Karpas-422 (cell line): ENCODE results near the gene EVA1A. TPM values are rescaled to one million over a fixed set of nuclear protein-coding genes. Genes with fewer than 3 reads are reported as not detected.

Experiments
- DNase-seq: peaks from one replicate; pipeline ENCODE4 v3.0.0-alpha.2; 2015
- H2AFZ ChIP-seq: fragments of 200-600 bp; sonication (generic); 2 replicates; pipeline ENCODE4 v1.6.1; 2014; ENCODE audit warnings: antibody characterized with exemption, low read length, mixed read lengths
- H3K27ac ChIP-seq: fragments of 200-600 bp; sonication (generic); 2 replicates; pipeline ENCODE4 v1.5.1; 2014; ENCODE audit warnings: mild to moderate bottlenecking, low read length, moderate library complexity
- H3K27me3 ChIP-seq: fragments of 200-600 bp; sonication (generic); 2 replicates; pipeline ENCODE4 v1.6.1; 2014; ENCODE audit warnings: low read length, mixed read lengths
- H3K36me3 ChIP-seq: fragments of 200-600 bp; sonication (generic); 2 replicates; pipeline ENCODE4 v1.6.1; 2014; ENCODE audit warnings: low read length, mixed read lengths; ENCODE audit not compliant: insufficient read depth
- H3K4me1 ChIP-seq: fragments of 200-600 bp; sonication (generic); 2 replicates; pipeline ENCODE4 v1.6.1; 2014; ENCODE audit warnings: mild to moderate bottlenecking, low read length, mixed read lengths
- H3K4me2 ChIP-seq: fragments of 200-600 bp; sonication (generic); 2 replicates; pipeline ENCODE4 v1.6.1; 2014; ENCODE audit warnings: low read length, low read depth, mild to moderate bottlenecking; ENCODE audit not compliant: poor library complexity, severe bottlenecking
- H3K4me3 ChIP-seq: fragments of 200-600 bp; sonication (generic); 2 replicates; pipeline ENCODE4 v1.5.1; 2014; ENCODE audit warnings: mild to moderate bottlenecking, antibody characterized with exemption, low read length, mixed read lengths
- H3K79me2 ChIP-seq: fragments of 200-600 bp; sonication (generic); 2 replicates; pipeline ENCODE4 v1.6.1; 2014; ENCODE audit warnings: mild to moderate bottlenecking, low read length, mixed read lengths
- H3K9ac ChIP-seq: fragments of 200-600 bp; sonication (generic); 2 replicates; pipeline ENCODE4 v1.6.0; 2014; ENCODE audit warnings: low read length
- H3K9me2 ChIP-seq: fragments of 200-600 bp; sonication (generic), shearing (Covaris generic); replicated peaks from 2 replicates; pipeline ENCODE4 v1.6.0; 2014; ENCODE audit warnings: mild to moderate bottlenecking, low read length, moderate library complexity; ENCODE audit not compliant: insufficient read depth
- H3K9me3 ChIP-seq: fragments of 300-700, 200-600 bp; sonication (generic); 2 replicates; pipeline ENCODE4 v1.6.1; 2014; ENCODE audit warnings: low read length, mixed read lengths
- H4K20me1 ChIP-seq: fragments of 200-600 bp; sonication (generic); 2 replicates; pipeline ENCODE4 v1.6.1; 2014; ENCODE audit warnings: mild to moderate bottlenecking, antibody characterized with exemption, low read length, low read depth; ENCODE audit not compliant: insufficient read depth
- small RNA-seq: library from RNA; depleted of rRNA; stranded (forward); fragments of <200 nt; gene quantifications from one replicate; pipeline ENCODE3, GENCODE V24; 2014
- total RNA-seq: library from RNA; depleted of rRNA; stranded (reverse); fragments of >200 nt; shearing (Covaris generic); gene quantifications from 2 replicates; pipeline ENCODE4 v1.2.3, GENCODE V29; 2014; ENCODE audit warnings: low replicate concordance; rRNA removed

EVA1A gene
- total RNA-seq, 1 experiment from 2014 or later: not detected

GRCh38 chr2:75450068-75450467, 110.7 kb downstream of the EVA1A start:
- no peaks in the 10 kb centered on the region for H3K9me2 ChIP-seq
- H3K4me1 ChIP-seq: peaks cover 25% of the 10 kb centered on the region
- no peaks in the 10 kb centered on the region for H3K79me2 ChIP-seq
- H3K27me3 ChIP-seq: no peaks in the 10 kb centered on the region
- no peak overlapping the region for H3K4me2 ChIP-seq
- no peak overlapping the region for H3K4me3 ChIP-seq
- H4K20me1 ChIP-seq: no peaks in the 10 kb centered on the region
- no peak for DNase-seq
- H3K9me3 ChIP-seq: no peaks in the 10 kb centered on the region
- H3K27ac ChIP-seq: no peak overlapping the region
- no peak overlapping the region for H2AFZ ChIP-seq
- no peaks in the 10 kb centered on the region for H3K36me3 ChIP-seq
- H3K9ac ChIP-seq: no peak overlapping the region

- peaks cover 10% of the 10 kb centered on the region for H3K4me1 ChIP-seq
- peak overlapping the region; percentile 30 for H3K4me2 ChIP-seq
- H2AFZ ChIP-seq: no peak overlapping the region
- H3K27ac ChIP-seq: no peak overlapping the region
- no peaks in the 10 kb centered on the region for H4K20me1 ChIP-seq
- no peak overlapping the region for H3K9ac ChIP-seq
- no peaks in the 10 kb centered on the region for H3K79me2 ChIP-seq
- no peaks in the 10 kb centered on the region for H3K36me3 ChIP-seq
- no peaks in the 10 kb centered on the region for H3K9me2 ChIP-seq
- no peak for DNase-seq
- no peaks in the 10 kb centered on the region for H3K9me3 ChIP-seq
- no peak overlapping the region for H3K4me3 ChIP-seq
- H3K27me3 ChIP-seq: no peaks in the 10 kb centered on the region
Observed at GRCh38 chr2:75447176-75447575, 113.6 kb downstream of the EVA1A start.

Small RNA genes lying within 50 kb of the gene (small RNA-seq; reads per million reads assigned to genes)
- not detected for gene RF01233

Other genes with a start within 250 kb of the EVA1A start
- 52.1 and 76.6 TPM in 2 replicates for gene MRPL19, start 85.8 kb upstream of the EVA1A start, total RNA-seq
- 67.7 and 108 TPM in 2 replicates for gene GCFC2, start 150.0 kb upstream of the EVA1A start, total RNA-seq